OCI-LY3 (cell line): ENCODE measurements around the gene DNAJC13.

Experiments used
- EZH2phosphoT487 ChIP-seq: fragments of 200-600 bp; shearing (Covaris generic); IDR thresholded peaks from 2 replicates; pipeline ENCODE4 v1.6.1; 2018; ENCODE audit warnings: antibody characterized with exemption, mixed run types, low read depth
- TF ChIP-seq, protein P1 (sequence below): fragments of 200-600, 300-600 bp; sonication (generic); IDR thresholded peaks from 2 replicates; pipeline ENCODE4 v1.5.1; 2014; ENCODE audit warnings: antibody characterized with exemption, low read length, low read depth

DNA sequence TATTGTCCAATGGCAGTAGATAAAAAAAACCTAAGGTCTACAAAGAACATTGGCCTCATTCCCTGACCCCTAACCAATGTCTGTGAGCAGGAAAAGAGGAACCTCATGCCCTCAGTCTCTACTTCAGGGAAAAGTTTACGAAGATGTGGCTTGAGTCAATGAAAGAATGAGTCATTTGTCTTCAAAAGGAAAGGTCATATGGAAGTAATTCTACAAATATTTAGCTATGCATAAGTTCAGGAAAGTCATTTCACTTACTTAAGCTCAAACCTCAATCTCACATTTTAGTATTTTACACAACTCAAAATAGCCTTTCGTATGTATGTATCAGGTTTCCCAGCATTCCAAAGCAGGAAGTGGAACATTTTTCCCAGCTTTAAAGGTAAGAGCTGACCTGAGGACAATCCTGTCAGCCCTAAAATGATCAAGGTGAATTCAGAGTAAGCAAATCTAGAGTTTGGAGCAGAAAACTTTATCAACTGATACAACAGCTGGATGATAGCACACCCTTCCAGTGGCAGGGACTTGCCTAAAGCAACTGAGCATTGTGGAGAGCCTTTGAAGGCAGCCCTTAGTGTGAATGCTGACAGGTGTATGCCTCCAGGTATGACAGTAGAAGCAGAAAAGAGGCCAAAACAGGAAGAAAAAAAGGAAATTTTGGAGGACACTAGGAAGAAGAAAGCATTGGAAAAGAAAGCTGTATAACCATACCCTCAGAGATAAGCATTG lies 125.9 kb downstream of the DNAJC13 start:
- TF ChIP-seq, protein P1, sequence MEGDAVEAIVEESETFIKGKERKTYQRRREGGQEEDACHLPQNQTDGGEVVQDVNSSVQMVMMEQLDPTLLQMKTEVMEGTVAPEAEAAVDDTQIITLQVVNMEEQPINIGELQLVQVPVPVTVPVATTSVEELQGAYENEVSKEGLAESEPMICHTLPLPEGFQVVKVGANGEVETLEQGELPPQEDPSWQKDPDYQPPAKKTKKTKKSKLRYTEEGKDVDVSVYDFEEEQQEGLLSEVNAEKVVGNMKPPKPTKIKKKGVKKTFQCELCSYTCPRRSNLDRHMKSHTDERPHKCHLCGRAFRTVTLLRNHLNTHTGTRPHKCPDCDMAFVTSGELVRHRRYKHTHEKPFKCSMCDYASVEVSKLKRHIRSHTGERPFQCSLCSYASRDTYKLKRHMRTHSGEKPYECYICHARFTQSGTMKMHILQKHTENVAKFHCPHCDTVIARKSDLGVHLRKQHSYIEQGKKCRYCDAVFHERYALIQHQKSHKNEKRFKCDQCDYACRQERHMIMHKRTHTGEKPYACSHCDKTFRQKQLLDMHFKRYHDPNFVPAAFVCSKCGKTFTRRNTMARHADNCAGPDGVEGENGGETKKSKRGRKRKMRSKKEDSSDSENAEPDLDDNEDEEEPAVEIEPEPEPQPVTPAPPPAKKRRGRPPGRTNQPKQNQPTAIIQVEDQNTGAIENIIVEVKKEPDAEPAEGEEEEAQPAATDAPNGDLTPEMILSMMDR, result no peak
- TF ChIP-seq EZH2phosphoT487, result no peak
